ENCODE data around the gene ARID4A. TPM values are rescaled to one million over a fixed set of nuclear protein-coding genes. Genes with fewer than 3 reads are reported as not detected.

ARID4A gene
- total and polyA plus RNA-seq, 9 of the 15 experiments (the other 6 are each of a cell fraction or from before 2014, with no cell fraction given) = 2.4 to 11.5 (median 8.7) TPM

GRCh38 chr14:58353516-58354299 lies 55.4 kb downstream of the ARID4A start:
- no peak overlapping the region for H3K9ac ChIP-seq (ENCODE audit: insufficient read depth in 1 of 2, low read depth in 2 of 2, low read length in 2 of 2)
- in situ Hi-C loops (cut with MboI) = loop anchor here (25.0 kb wide), 1 partner anchor 241 kb away; no protein-coding TSS in a partner anchor
- no peaks in the 10 kb centered on the region for H4K20me1 ChIP-seq (replicated peaks; ENCODE audit: control insufficient read depth, insufficient read depth, low read length)
- no peaks in the 10 kb centered on the region for H3K79me2 ChIP-seq (ENCODE audit: control insufficient read depth, insufficient read depth, low read length)
- H3K27me3 ChIP-seq (ENCODE audit: control insufficient read depth in 2 of 2, insufficient read depth in 2 of 2, low read length in 2 of 2) = no peaks in the 10 kb centered on the region
- H3K4me1 ChIP-seq (replicated peaks in 1 of 2; ENCODE audit: control insufficient read depth in 2 of 2, insufficient read depth in 2 of 2, low read length in 2 of 2) = no peaks in the 10 kb centered on the region
- H3K4me2 ChIP-seq (ENCODE audit: insufficient read depth, low read length) = no peak overlapping the region
- H3K9me1 ChIP-seq (ENCODE audit: control insufficient read depth, insufficient read depth, low read length) = no peaks in the 10 kb centered on the region
- H3K36me3 ChIP-seq (ENCODE audit: control insufficient read depth, insufficient read depth, low read length) = peaks cover 48% of the 10 kb centered on the region; the same call in 2 of the 3 replicates
- CTCF ChIA-PET (ENCODE audit: low intra/inter-chr PET ratio) = no interaction called here
- H3K27ac ChIP-seq (ENCODE audit: extremely low read depth, low read depth, low read length) = no peak overlapping the region
- ATAC-seq (no peak), FAIRE-seq (no peak), DNase-seq (ENCODE audit: extremely low read depth in 1 of 4, low spot score in 3 of 4) (no peak)
- no peak overlapping the region for H3K4me3 ChIP-seq
- intact Hi-C loops (cut with micrococcal nuclease) = no loop called here
- POLR2A ChIA-PET = no interaction called here
- BruUV-seq (replicated peaks) = no TSS peak
- WGBS (ENCODE audit: insufficient coverage, low coverage, missing lambda C conversion rate) = 72% methylated on average over 4 of the region's 4 CpGs
- no peak overlapping the region for H2AFZ ChIP-seq (ENCODE audit: low read depth, low read length)
- TF ChIP-seq HIVEP1 (CRISPR knock-in tag; IDR thresholded peaks at IDR 0.05) = no peak
- no peak for TF ChIP-seq ZNF445 (CRISPR knock-in tag; IDR thresholded peaks at IDR 0.05; ENCODE audit: low read depth)
- no peak for TF ChIP-seq PTBP1 (IDR thresholded peaks at IDR 0.05; ENCODE audit: low read depth, low read length)
- no peak for TF ChIP-seq DPF2 (IDR thresholded peaks at IDR 0.05)
- TF ChIP-seq ZNF551 (CRISPR knock-in tag; IDR thresholded peaks at IDR 0.05) = no peak
- TF ChIP-seq HSF4 (CRISPR knock-in tag; IDR thresholded peaks at IDR 0.05; ENCODE audit: borderline replicate concordance) = no peak
- no peak for TF ChIP-seq ZNF511 (CRISPR knock-in tag; IDR thresholded peaks at IDR 0.05)
- no peak for TF ChIP-seq SMARCB1 (IDR thresholded peaks at IDR 0.05; ENCODE audit: insufficient read length, low read depth)
- TF ChIP-seq ZNF197 (CRISPR knock-in tag; IDR thresholded peaks at IDR 0.05; ENCODE audit: low read depth) = no peak
- TF ChIP-seq MYC (IDR thresholded peaks at IDR 0.05; ENCODE audit: low read depth, low read length) = no peak
- no peak for TF ChIP-seq MYC (CRISPR knock-in tag; IDR thresholded peaks at IDR 0.05; ENCODE audit: borderline replicate concordance, low read depth)
- no peak for TF ChIP-seq ILK (tag; IDR thresholded peaks at IDR 0.05; ENCODE audit: borderline replicate concordance, low read depth)
- no peak for TF ChIP-seq CSDE1 (IDR thresholded peaks at IDR 0.05)
- H3K9me3 ChIP-seq (replicated peaks; ENCODE audit: control insufficient read depth, insufficient read depth, low read depth, low read length) = no peaks in the 10 kb centered on the region
